ENCODE results near the gene TEC.

TEC gene

DNA sequence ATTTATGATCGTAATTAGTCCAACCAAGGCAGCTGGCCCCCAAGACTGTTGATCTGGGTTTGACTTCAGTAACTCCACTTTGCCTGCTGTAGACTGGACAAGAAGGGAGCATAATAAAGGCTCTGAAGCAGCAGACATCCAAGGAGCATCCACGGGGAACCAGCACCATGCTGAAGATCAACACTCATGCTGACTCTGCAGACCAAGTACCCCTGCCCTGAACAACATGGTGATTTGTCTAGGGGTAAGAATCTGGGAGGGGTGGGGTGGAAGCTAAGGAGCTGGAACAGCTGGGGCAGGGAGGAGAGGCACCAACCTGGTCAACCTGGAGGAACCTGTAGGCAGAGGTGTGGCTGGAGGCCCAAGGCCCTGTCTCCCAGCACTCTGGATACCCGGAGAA lies 2.1 kb downstream of the TEC start:
- no peak for DNase-seq

DNA sequence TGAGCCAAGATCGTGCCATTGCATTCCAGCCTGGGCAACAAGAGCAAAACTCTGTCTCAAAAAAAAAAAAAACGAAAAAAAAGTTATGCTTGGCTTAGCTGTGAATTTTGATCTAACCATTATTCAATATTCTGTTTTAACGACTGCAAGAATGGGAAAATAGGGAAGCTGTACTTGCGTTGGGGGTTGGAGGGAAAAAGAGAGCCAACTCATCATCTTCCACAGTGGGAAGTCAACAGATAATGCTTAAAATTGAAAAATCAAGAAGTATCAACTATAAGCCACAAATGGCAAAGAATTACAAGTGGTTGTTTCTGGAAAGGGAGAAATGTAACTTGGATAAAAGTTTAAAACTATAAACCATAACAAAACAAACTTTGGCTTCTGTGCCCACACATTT lies 2.9 kb downstream of the TEC start:
- no peak for DNase-seq

GRCh38 chr4:48262926-48263325 lies 6.7 kb downstream of the TEC start:
- no peak for DNase-seq

- no peak for DNase-seq
Observed at GRCh38 chr4:48262484-48262883, 7.2 kb downstream of the TEC start.

DNA sequence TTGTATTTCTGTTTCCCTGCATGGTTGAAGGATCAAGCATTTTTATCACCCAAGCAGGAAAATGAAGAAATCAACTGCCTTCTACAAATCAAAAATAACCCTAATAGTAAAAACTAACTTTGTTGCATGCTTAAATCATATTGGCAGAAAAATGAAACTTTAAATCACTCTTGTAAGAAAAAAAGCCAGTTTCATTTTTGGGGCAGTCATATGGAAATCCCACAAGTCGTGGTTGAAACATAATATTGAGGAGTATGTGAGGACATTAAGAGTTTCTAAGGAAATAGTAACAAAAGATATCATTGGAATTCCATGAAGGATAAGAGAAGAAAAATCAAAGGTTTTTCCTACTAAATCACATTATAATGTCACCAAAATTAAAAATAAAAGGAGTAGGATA lies 8.4 kb downstream of the TEC start:
- no peak for DNase-seq

DNA sequence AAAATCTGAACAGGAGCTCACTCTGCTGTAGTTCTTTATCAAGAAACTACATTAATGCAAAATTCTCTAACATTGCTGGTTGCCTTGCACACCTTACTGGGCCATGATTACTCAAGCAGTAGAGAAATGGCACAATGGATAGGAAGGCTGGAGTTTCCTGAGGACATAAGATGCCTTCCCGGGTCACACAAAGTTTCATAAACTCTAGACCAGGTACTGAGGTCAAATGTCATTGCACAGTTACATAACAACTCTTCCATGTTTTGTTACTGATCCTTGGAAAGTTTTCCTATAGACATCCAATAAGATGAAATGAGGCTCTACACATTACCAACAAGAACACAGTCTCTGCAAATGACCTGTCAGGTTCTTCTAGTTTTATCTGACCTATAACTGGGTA lies 9.9 kb downstream of the TEC start:
- no peak for DNase-seq

GRCh38 chr4:48258845-48259397 lies 10.7 kb downstream of the TEC start:
- no peak for DNase-seq

DNA sequence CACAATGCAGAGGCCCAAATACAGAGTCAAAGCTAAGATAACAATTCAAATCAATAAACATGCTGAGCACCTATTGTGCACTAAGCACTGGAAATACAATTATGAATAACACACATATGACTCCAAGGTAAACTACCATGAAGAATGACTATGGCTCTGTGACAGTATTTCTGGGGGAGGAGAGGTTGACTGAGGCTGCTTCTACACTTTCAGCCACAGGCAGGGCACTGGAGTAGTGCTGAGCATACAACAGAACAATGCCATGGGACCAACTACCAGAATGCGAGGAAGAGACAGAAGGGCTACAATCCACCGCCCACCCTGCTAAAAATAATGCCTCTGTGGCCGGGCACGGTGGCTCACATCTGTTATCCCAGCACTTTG lies 13.7 kb downstream of the TEC start:
- DNase-seq: no peak

GRCh38 chr4:48255072-48255958 lies 14.3 kb downstream of the TEC start:
- DNase-seq: no peak

DNA sequence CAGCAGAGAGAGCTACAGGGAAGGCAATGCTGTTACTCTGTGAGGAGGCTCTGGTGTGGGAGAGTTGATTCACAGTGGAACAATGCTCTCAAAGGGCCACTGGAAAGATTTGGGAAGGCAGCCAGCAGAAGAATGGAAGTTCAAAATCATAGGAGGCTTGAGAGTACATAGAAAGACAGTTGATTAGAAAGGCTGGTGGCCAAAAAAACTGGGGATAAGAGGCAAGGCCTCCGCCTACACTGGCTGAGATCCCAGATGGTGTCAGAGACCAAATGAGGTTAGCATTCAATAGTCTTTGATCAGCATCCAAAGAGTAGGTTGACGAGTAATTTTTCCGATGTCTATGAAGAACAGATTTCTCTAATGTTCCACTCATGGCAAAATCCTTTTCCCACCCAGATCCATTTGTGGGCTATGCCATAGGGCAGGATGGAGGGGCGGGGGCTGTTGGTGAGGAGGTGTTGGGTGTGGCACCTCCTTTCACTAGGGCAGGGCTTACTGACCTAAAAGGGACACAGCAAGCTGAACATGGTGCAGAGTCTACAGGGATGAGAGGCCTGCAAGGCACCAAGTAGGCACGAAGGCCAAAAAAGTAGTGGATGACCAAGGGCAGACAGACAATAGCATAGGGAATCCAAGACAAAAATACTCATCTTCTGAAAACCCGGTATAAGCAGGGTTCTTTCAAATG lies 15.1 kb downstream of the TEC start:
- DNase-seq: no peak

DNA sequence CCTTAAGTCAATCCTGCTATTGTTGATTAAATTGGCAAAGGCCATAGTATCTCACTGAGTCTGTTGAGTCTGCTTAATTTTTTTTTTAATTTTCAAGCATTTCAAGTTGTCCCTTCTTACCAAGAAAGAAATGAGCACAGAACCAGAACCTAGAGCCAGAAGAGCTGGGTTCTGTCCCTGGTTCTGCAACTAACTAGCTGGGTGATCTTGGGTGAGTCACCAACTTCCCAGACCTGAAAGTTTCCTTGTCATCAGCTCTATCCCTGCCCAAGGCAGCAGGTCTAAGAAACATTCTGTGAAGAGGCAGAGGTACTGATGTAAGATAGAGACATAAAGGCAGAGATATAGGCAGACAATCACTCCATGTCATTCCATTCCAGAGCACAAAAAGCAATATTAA lies 17.3 kb downstream of the TEC start:
- no peak for DNase-seq

GRCh38 chr4:48250980-48251379 lies 18.7 kb downstream of the TEC start:
- DNase-seq: no peak

- DNase-seq: no peak
Observed at GRCh38 chr4:48250343-48250742, 19.3 kb downstream of the TEC start.

DNA sequence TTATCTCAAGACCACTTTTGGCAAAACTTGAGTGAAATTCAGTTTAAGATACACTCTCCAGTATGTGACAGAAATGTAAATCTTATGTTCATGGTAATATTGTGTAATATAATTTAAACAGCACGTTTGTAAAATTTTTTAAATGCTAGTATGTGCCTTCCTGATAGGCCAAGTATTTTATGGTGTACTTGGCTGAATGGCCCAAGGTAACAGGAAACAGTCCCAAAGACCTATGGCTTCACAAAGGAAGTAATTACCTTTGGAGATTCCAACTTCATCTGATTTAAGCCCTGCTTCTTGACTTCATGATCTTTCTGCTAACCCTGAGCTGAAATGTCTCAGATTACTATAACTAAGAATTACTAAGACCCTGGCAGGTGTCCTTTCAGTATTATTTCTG lies 20.3 kb downstream of the TEC start:
- no peak for DNase-seq

DNA sequence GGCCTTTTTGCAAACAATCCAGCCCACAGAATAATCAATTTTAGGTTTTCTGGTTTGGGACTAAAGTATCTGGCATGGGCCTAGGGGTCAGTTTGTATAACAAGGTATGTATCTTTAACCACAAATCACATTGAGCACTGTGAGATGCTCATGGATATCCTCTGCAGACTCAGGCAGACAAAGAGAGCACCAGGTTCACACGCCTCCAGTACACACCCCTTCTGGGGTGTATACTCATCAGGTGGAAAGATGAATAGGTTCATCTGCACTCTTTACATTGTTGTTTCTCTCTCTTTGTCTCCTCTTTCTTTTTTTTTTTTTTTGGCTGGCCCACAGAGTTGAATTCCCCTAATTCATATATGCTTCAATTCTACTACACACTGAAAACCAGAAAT lies 21.1 kb downstream of the TEC start:
- no peak for DNase-seq

DNA sequence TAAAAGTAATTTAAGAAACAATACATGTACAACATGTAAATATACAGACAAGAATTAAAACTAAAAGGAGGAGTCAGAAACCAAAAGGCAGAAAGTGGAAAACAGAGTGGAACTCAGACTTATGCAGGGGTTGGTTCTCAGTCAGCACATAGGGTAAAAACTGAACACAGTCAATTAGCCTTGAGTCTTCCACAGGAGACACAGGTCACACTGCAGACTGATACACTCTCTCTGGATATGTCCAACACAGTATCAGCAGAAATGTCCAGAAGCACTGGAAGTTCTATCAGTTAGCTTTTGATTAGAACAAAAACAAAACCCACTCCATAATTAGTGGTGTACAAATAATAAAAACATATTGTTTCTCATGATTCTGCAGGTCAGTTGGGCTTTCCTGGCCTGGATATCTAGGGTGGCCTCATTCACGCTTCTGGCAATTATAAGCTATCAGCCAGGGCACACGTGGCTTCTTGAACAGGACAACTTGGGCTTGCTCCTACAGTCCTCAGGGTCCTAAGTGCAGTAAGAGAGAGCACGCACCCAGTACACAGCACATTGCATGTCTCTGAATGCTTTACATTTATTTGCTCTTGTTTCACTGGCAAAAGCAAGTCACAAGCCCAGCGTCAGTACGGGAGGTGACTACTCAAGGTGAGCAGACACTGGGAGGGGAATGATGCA lies 21.6 kb downstream of the TEC start:
- no peak for DNase-seq

DNA sequence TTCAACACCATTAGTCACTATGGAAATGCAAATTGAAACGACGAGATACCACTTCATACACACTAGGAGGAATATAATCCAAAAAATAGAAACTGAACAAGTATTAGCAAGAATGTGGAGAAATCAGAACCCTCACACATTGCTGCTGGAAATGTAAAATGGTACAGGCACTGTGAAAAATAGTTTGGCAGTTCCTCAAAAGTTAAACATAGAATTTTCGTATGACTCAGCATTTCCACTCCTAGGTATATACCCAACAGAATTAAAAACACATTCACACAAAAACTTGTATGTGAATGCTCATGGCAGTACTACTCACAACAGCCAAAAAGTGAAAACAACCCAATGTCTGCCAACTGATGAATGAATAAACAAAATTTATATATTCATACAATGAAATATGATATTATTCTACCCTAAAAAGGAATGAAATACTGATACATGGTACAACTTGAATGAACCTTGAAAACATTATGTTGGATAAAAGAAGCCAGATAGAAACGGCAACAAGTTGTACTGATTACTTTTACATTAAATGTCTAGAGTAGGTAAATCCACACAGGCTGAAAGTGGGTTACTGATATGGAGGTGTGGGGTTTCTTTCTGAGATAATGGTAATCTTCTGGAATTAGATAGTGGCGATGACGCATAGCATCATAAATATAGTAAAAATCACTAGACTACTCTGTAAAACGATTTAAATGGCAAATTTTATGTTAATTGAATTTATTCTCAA lies 22.3 kb downstream of the TEC start:
- DNase-seq: no peak

- DNase-seq: no peak
Observed at GRCh38 chr4:48244665-48245064, 25.0 kb downstream of the TEC start.

DNA sequence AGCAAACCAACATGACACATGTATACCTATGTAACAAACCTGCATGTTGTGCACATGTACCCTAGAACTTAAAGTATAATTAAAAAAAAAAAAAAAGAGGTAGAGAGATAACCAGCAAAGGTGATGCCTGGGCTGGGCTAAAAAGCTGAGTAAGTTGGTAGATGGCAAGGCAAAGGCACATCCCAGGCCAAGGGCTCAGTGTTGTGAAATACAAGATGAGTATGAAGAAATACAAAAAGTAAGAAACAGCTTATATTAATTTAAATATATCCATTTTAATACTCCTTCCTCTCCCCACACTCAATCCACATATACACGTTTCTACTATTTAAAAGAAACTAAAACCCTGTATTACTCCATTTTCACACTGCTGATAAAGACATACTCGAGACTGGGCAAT lies 25.8 kb downstream of the TEC start:
- DNase-seq: no peak

DNA sequence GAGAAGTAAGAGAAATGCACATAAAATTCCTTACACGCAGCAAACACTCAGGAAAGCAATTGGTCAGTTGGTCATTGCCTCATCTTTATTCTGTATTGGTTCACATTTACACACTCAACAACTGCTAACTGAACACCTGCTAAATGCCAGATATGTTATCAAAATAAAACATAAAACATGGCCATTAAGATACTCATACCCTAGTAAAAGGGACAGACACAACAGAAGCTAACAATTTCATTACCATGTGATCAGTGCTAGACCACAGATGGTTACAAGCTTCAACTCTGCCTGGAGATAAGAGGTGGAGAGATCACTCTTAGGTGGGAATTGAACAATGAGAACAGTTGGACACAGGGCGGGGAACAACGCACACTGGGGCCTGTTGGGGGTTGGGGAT lies 26.2 kb downstream of the TEC start:
- DNase-seq: no peak

DNA sequence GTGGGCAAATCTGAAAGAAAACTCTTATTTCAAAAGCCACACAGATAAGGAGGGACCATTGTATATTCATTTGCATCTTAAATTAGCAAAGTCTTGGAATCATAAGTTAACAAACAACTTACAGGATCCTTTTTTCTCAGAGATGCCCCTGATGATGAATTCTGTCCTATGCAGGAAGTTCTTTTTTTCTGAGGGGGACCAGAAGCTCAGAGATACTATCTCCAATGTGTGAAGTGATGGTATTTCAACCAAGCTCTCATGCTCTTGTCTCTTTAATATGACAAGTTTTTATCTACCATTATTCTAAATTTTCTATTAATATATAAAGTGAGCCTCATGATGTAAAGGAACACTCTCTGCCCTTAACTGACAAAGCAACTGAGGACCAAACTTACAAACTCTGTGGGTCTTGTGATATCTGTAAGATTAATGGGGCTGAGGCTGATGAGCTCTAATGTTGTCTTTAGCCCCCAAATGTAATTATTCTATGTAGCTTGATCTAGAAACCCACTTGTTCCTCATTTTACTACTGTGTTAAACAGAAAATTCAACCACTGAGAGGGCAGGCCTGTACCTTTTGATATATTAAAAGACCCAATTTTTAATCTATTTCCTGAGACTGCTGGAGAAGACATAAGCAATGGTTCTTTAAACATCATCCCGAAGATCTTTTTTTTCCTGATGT lies 27.0 kb downstream of the TEC start:
- no peak for DNase-seq

- no peak for DNase-seq
Observed at GRCh38 chr4:48241731-48242130, 27.9 kb downstream of the TEC start.
